Ishikawa (cell line): Measurements from ENCODE around the gene ZC3H14.

ENCODE experiments used
- CEBPB ChIP-seq: IDR thresholded peaks from 2 replicates; pipeline ENCODE4 v1.6.1; 2012
- CREB1 ChIP-seq: IDR thresholded peaks from 2 replicates; pipeline ENCODE4 v1.6.1; 2012; ENCODE audit warnings: low read depth
- EGR1 ChIP-seq: IDR thresholded peaks from 2 replicates; pipeline ENCODE4 v1.6.1; 2012
- EP300 ChIP-seq: IDR thresholded peaks from 2 replicates; pipeline ENCODE4 v1.6.1; 2012; ENCODE audit warnings: borderline replicate concordance
- FOXM1 ChIP-seq: IDR thresholded peaks from 2 replicates; pipeline ENCODE4 v1.6.1; 2012; ENCODE audit warnings: low read depth, borderline replicate concordance
- MAX ChIP-seq: IDR thresholded peaks from 2 replicates; pipeline ENCODE4 v1.6.1; 2012
- NFIC ChIP-seq: IDR thresholded peaks from 2 replicates; pipeline ENCODE4 v1.6.1; 2012
- RAD21 ChIP-seq: IDR thresholded peaks from 2 replicates; pipeline ENCODE4 v1.6.1; 2012; ENCODE audit warnings: low read depth
- REST ChIP-seq: IDR thresholded peaks from 2 replicates; pipeline ENCODE4 v1.6.1; 2012; ENCODE audit warnings: low read depth, mild to moderate bottlenecking
- TAF1 ChIP-seq: IDR thresholded peaks from 2 replicates; pipeline ENCODE4 v1.6.1; 2012; ENCODE audit warnings: low read depth, mild to moderate bottlenecking
- TCF12 ChIP-seq: IDR thresholded peaks from 2 replicates; pipeline ENCODE4 v1.6.1; 2012; ENCODE audit warnings: low read depth
- TEAD4 ChIP-seq: IDR thresholded peaks from 2 replicates; pipeline ENCODE4 v1.6.1; 2012
- USF1 ChIP-seq: IDR thresholded peaks from 2 replicates; pipeline ENCODE4 v1.6.1; 2012
- YY1 ChIP-seq: IDR thresholded peaks from 2 replicates; pipeline ENCODE4 v1.6.1; 2012; ENCODE audit warnings: low read depth
- ZBTB7A ChIP-seq: IDR thresholded peaks from 2 replicates; pipeline ENCODE4 v1.6.1; 2012; ENCODE audit warnings: low read depth

The ZC3H14 gene

DNA sequence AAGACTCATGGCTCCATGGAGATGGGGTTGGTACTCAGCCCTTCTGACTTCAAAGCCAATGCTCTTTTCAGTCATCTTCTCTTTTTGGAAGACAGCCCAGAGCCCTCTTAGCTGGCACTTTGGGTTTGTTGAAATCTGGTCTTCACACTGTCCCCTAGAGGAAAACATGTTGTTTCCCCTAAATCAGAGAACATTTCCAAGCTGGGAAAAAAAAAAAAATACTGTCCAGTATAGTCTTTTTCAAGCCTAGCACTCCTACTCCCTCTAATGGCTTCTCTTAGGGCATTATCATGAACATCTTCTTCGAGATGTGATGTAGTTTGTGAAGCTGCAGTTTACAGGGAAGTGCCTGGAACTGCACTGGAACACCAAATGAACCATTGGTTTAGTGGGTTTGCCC is 3.0 kb upstream of the ZC3H14 start:
- no peak for TF ChIP-seq EP300
- TF ChIP-seq MAX = no peak
- peak; percentile 19; the same call in 1 of the 2 replicates for TF ChIP-seq RAD21

DNA sequence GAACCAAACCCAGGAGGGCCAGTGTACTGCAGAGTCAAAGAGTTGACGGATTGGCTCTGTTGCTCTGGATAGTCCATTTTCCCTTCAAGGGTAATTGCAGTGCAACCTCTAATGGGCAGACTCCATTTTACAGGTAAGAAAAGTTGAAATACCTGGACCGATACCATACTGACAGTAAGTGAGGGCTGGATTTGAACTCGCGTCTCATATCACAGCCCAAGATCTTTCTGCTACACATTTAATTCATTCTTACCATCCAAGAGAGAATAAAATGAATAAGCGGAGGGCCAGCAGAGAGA is 356 bp upstream of the ZC3H14 start:
- TF ChIP-seq EP300 (no peak), RAD21 (no peak), CREB1 (no peak), REST (no peak), ZBTB7A (no peak), NFIC (no peak), CEBPB (no peak), YY1 (no peak), TCF12 (no peak), MAX (no peak)

DNA sequence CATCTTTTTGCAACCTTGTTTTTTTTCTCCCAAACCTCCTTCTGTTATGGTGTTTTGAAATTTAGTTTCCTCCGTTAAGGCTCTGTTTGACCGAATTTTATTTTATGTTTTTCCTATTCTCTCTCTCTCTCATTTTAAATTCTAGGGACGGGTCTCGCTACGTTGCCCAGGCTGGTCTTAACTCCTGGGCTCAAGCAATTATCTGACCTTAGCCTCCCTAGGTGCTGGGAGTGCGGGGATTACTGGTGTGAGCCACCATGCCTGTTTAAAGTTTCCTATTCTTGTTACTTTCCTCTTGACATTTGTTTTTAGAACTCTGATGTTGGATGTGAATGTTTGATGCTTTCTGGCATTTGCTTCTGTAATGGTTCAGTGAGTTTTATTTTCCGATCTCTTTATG is 1.0 kb downstream of the ZC3H14 start:
- TF ChIP-seq CREB1 (no peak), CEBPB (no peak), USF1 (no peak), EGR1 (no peak), TAF1 (no peak), MAX (no peak), ZBTB7A (no peak)

DNA sequence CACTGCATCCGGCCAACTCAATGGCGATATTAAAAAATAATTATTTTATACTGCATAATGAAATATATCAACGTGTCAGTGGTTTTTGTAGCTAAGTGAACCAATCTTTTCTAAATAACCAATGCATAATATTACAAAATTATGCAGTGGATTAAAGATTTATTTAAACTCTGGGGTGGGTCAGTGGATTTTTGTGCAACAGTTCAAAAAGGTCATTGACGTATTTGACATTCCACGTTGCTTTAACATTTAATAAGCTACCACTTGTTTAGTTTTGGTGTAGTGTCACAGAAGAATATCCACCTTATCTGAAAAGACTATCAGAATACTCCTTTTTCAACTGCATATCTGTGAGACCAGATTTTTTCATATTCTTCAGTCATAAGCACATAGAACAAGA is 2.6 kb downstream of the ZC3H14 start:
- TF ChIP-seq NFIC = no peak
- no peak for TF ChIP-seq TCF12
- no peak for TF ChIP-seq CEBPB
- no peak for TF ChIP-seq FOXM1
- TF ChIP-seq USF1 = no peak
- TF ChIP-seq TAF1 = no peak
- TF ChIP-seq YY1 = no peak
- TF ChIP-seq REST = no peak
- no peak for TF ChIP-seq TEAD4
- TF ChIP-seq ZBTB7A = no peak
- no peak for TF ChIP-seq RAD21
- no peak for TF ChIP-seq EP300
- no peak for TF ChIP-seq EGR1
- no peak for TF ChIP-seq CREB1
- no peak for TF ChIP-seq MAX

DNA sequence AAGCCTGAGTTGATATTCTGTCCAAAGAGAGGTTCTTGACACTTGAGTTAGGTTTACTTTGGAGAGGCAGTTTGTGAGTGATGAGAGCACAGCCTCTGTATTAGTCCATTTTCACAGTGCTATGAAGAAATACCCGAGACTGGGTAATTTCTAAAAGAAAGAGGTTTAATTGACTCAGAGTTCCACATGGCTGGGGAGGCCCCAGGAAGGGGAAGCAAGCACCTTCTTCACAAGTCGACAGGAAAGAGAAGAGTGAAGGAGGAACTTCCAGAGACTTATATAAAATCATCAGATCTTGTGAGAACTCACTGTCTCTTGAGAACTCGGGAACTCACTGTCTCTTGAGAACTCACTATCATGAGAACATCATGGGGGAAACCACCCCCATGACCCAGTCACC is 5.4 kb downstream of the ZC3H14 start:
- no peak for TF ChIP-seq ZBTB7A

DNA sequence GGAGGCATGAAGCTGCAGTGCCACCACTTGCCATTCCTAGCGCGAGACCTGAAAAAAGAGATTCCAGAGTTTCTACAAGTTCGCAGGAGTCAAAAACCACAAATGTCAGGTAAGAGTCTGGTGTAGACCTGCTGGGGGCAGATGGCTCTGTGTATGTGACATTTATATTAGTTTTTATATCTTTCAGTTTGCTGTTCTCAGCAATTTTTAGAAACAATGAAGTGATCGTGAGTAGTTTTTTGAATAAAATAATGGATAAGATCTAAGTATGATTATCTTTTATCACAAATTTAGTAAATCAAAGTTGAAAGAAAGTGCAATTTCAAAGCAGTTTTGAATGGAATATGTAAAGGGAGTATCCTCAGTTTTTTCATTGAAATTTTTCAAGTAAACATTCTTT is 9.3 kb downstream of the ZC3H14 start:
- no peak for TF ChIP-seq TCF12
- no peak for TF ChIP-seq TAF1
- no peak for TF ChIP-seq CEBPB
- TF ChIP-seq NFIC = no peak
- no peak for TF ChIP-seq CREB1
- TF ChIP-seq USF1 = no peak
- no peak for TF ChIP-seq FOXM1
- TF ChIP-seq EGR1 = no peak
- no peak for TF ChIP-seq TEAD4
- no peak for TF ChIP-seq YY1
- TF ChIP-seq EP300 = no peak
- no peak for TF ChIP-seq REST
- TF ChIP-seq MAX = no peak
- TF ChIP-seq RAD21 = no peak
- TF ChIP-seq ZBTB7A = no peak
